DOHH2 (cell line): ENCODE measurements around the gene OR11A1.

Experiments used
- H3F3A ChIP-seq: fragments of 200-600 bp; sonication (generic), shearing (Covaris generic); 2 replicates; pipeline ENCODE4 v1.6.0; 2016; ENCODE audit warnings: antibody characterized with exemption, mild to moderate bottlenecking; ENCODE audit not compliant: control insufficient read depth, insufficient read depth
- H3K27ac ChIP-seq: fragments of 200-600 bp; sonication (generic); 2 replicates; pipeline ENCODE4 v1.5.1; 2014; ENCODE audit warnings: low read depth, mild to moderate bottlenecking, low read length, moderate library complexity
- H3K27me3 ChIP-seq: fragments of 200-600 bp; sonication (generic); 2 replicates; pipeline ENCODE4 v1.6.1; 2014; ENCODE audit warnings: mild to moderate bottlenecking, low read length, mixed read lengths; ENCODE audit not compliant: control insufficient read depth
- H3K36me3 ChIP-seq: fragments of 200-600 bp; sonication (generic); 2 replicates; pipeline ENCODE4 v1.6.1; 2014; ENCODE audit warnings: mild to moderate bottlenecking, low read length, moderate library complexity, mixed read lengths; ENCODE audit not compliant: control insufficient read depth
- H3K4me1 ChIP-seq: fragments of 200-600 bp; sonication (generic); 2 replicates; pipeline ENCODE4 v1.6.1; 2014; ENCODE audit warnings: mild to moderate bottlenecking, low read length, mixed read lengths; ENCODE audit not compliant: control insufficient read depth
- H3K4me2 ChIP-seq: fragments of 200-600 bp; sonication (generic); 2 replicates; pipeline ENCODE4 v1.6.0; 2014; ENCODE audit warnings: mild to moderate bottlenecking, low read length, moderate library complexity
- H3K4me3 ChIP-seq: fragments of 200-600 bp; sonication (generic); 2 replicates; pipeline ENCODE4 v1.5.1; 2014; ENCODE audit warnings: mild to moderate bottlenecking, low read length, mixed read lengths
- H3K79me2 ChIP-seq: fragments of 200-600 bp; sonication (generic); 2 replicates; pipeline ENCODE4 v1.6.1; 2014; ENCODE audit warnings: mild to moderate bottlenecking, low read length, mixed read lengths; ENCODE audit not compliant: control insufficient read depth
- H3K9me2 ChIP-seq: fragments of 200-600 bp; sonication (generic); replicated peaks from 2 replicates; pipeline ENCODE4 v1.6.1; 2014; ENCODE audit warnings: mild to moderate bottlenecking, low read length, mixed read lengths; ENCODE audit not compliant: control insufficient read depth
- H3K9me3 ChIP-seq: fragments of 200-600 bp; sonication (generic); 2 replicates; pipeline ENCODE4 v1.6.1; 2014; ENCODE audit warnings: antibody characterized with exemption, low read length, mixed read lengths; ENCODE audit not compliant: control insufficient read depth, insufficient read depth
- H4K20me1 ChIP-seq: fragments of 200-600 bp; sonication (generic); 2 replicates; pipeline ENCODE4 v1.6.0; 2014; ENCODE audit warnings: low read depth, mild to moderate bottlenecking, antibody characterized with exemption, low read length, moderate library complexity; ENCODE audit not compliant: control insufficient read depth, insufficient read depth
- CTCF ChIP-seq: fragments of 200-600 bp; sonication (generic); IDR thresholded peaks from one replicate; pipeline ENCODE4 v1.5.1; 2014; ENCODE audit warnings: antibody characterized with exemption, mild to moderate bottlenecking, low read depth, low read length; ENCODE audit not compliant: poor library complexity, severe bottlenecking
- EZH2phosphoT487 ChIP-seq: fragments of 200-600 bp; sonication (generic); IDR thresholded peaks from 2 replicates; pipeline ENCODE4 v1.6.1; 2017; ENCODE audit warnings: borderline replicate concordance, mild to moderate bottlenecking, antibody characterized with exemption, low read length, moderate library complexity, mixed read lengths

Gene OR11A1

DNA sequence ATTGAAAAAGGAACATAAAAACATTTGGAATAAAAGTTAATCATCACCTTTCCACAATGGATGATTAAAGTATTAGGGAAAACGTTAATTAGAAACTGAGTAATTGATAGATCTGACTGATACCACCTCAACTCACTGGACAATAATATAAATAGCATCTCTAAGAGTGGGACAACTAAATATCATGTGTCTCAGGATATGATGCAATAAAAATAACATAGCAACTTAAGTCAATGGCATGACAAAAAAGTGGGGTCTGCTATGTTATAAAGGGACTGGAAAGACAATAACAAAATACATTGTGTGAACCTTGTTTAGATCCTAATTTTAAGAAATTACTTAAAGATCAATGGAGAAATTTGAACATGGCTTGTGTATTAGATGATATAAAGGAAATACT lies 31.8 kb downstream of the OR11A1 start:
- Histone ChIP-seq H3K9me3 (no peaks in the 10 kb centered on the region), H3K4me3 (no peak overlapping the region), H4K20me1 (no peaks in the 10 kb centered on the region), H3F3A (no peaks in the 10 kb centered on the region), H3K9me2 (no peaks in the 10 kb centered on the region), H3K36me3 (no peaks in the 10 kb centered on the region), H3K79me2 (no peaks in the 10 kb centered on the region), H3K27ac (no peak overlapping the region), H3K4me1 (no peaks in the 10 kb centered on the region), H3K4me2 (no peak overlapping the region), H3K27me3 (no peaks in the 10 kb centered on the region)
- TF ChIP-seq EZH2phosphoT487 (no peak), CTCF (no peak)

- no peaks in the 10 kb centered on the region for H3F3A ChIP-seq
- H3K4me2 ChIP-seq, result no peak overlapping the region
- H3K9me2 ChIP-seq, result no peaks in the 10 kb centered on the region
- no peaks in the 10 kb centered on the region for H3K4me1 ChIP-seq
- no peaks in the 10 kb centered on the region for H3K36me3 ChIP-seq
- H3K9me3 ChIP-seq, result no peaks in the 10 kb centered on the region
- no peak overlapping the region for H3K4me3 ChIP-seq
- no peaks in the 10 kb centered on the region for H3K79me2 ChIP-seq
- no peak for TF ChIP-seq CTCF
- TF ChIP-seq EZH2phosphoT487, result no peak
- H3K27me3 ChIP-seq, result no peaks in the 10 kb centered on the region
- no peaks in the 10 kb centered on the region for H4K20me1 ChIP-seq
- H3K27ac ChIP-seq, result no peak overlapping the region
These were observed 32.3 kb downstream of the OR11A1 start for GRCh38 chr6:29424575-29424974.

- Histone ChIP-seq H3K4me2 (no peak overlapping the region), H3F3A (no peaks in the 10 kb centered on the region), H3K79me2 (no peaks in the 10 kb centered on the region), H3K36me3 (no peaks in the 10 kb centered on the region), H3K4me1 (no peaks in the 10 kb centered on the region), H3K4me3 (no peak overlapping the region), H4K20me1 (no peaks in the 10 kb centered on the region), H3K9me2 (no peaks in the 10 kb centered on the region), H3K27me3 (no peaks in the 10 kb centered on the region), H3K9me3 (no peaks in the 10 kb centered on the region), H3K27ac (no peak overlapping the region)
- TF ChIP-seq EZH2phosphoT487 (no peak), CTCF (no peak)
These were observed 32.7 kb downstream of the OR11A1 start for GRCh38 chr6:29424168-29424567.

- Histone ChIP-seq H3K27ac (no peak overlapping the region), H3K9me3 (no peaks in the 10 kb centered on the region), H3K79me2 (no peaks in the 10 kb centered on the region), H3K4me2 (no peak overlapping the region), H3K4me1 (no peaks in the 10 kb centered on the region), H3K27me3 (no peaks in the 10 kb centered on the region; the same call in 1 of the 2 replicates), H3K4me3 (no peak overlapping the region), H3F3A (no peaks in the 10 kb centered on the region), H3K36me3 (no peaks in the 10 kb centered on the region), H3K9me2 (no peaks in the 10 kb centered on the region), H4K20me1 (no peaks in the 10 kb centered on the region)
- TF ChIP-seq CTCF, result no peak
These were observed 37.4 kb downstream of the OR11A1 start for GRCh38 chr6:29419516-29419915.
